ENCODE results near the gene GPM6B.

Gene GPM6B

DNA sequence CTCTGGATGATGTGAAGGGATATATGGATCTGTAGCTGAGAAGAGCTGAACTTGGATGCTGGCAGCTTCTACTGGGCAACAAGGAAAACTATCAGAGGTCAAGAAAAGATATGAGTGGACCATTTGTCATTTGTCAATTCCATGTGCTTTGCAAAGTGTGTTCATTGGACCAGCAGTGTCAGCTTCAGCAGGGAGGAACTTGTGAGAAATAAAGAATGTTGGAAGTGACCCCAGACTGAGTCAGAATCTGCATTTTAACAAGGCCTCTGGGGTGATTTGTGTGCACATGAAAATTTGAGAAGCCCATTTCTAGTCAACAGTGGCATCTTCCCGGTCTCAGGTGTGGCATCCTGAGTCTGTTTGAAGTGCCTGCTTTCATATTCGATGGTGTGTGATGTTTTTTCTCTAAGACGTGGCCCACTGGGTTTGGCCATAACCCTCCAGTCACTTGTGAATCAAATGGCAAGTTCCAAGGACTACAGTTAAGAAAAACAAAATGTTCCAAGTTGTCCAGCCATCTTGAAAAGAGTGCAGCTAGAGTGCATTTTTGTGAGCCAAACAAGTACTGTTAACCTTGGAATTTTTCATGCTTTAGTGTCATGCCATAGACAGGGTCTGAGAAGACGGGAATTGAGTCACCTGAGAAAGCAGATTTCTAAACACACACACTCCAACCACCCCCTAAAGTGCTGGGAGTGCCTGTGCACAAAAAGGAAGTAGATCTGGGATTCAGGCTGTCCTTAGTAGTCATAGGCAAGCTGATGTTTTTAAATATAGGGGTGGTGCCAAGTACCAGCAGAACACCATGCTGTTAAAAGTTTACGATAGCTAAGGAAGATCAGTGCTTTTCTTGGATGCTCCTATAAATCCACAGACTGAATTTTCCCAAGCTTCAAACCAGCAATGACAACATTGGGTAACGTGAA is 26.4 kb downstream of the GPM6B start:
- no peak for TF ChIP-seq TAF1 (IDR thresholded peaks at IDR 0.05; ENCODE audit: borderline replicate concordance, low read depth, low read length)
- TF ChIP-seq POLR2AphosphoS5 (IDR thresholded peaks at IDR 0.05; ENCODE audit: low read depth, low read length) = no peak
- no peak for TF ChIP-seq POLR2A (IDR thresholded peaks at IDR 0.05; ENCODE audit: low read depth, low read length)
- DNase-seq (ENCODE audit: insufficient read length) (no peak), FAIRE-seq (no peak)

GRCh38 chrX:13786048-13786447 is 30.8 kb downstream of the GPM6B start:
- TF ChIP-seq TAF1 (IDR thresholded peaks at IDR 0.05; ENCODE audit: borderline replicate concordance, low read depth, low read length) (no peak), POLR2AphosphoS5 (IDR thresholded peaks at IDR 0.05; ENCODE audit: low read depth, low read length) (no peak), POLR2A (IDR thresholded peaks at IDR 0.05; ENCODE audit: low read depth, low read length) (no peak)
- no peak for FAIRE-seq

GRCh38 chrX:13780868-13781427 is 35.9 kb downstream of the GPM6B start:
- FAIRE-seq = no peak
- TF ChIP-seq TAF1 (IDR thresholded peaks at IDR 0.05; ENCODE audit: borderline replicate concordance, low read depth, low read length) (no peak), POLR2A (IDR thresholded peaks at IDR 0.05; ENCODE audit: low read depth, low read length) (no peak), POLR2AphosphoS5 (IDR thresholded peaks at IDR 0.05; ENCODE audit: low read depth, low read length) (no peak)
- DNase-seq (ENCODE audit: insufficient read length) = no peak

More at GRCh38 chrX:13786048-13786447, 30.8 kb downstream of the GPM6B start:
- DNase-seq (ENCODE audit: insufficient read length) = no peak

DNA sequence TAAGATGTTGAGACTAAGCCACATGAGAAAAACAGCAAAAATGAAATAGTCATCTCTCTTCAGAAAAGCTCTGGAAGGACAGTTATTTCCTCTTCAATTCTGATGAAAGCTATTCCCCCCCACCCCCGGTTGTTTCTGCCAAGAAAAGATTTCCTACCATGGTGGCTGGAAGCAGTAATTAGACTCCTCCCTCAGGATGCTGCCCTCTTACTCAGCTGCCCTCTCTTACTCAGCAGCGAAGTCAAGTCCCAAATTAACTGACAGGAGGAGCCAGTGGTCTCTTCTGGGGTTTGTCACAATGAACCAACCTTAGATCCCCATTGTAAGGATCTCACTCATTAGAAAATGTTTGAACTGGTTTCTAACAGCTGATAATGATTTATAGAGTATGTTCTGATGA is 38.0 kb downstream of the GPM6B start:
- FAIRE-seq = no peak
- DNase-seq (ENCODE audit: insufficient read length) = no peak
- TF ChIP-seq POLR2AphosphoS5 (IDR thresholded peaks at IDR 0.05; ENCODE audit: low read depth, low read length) (no peak), TAF1 (IDR thresholded peaks at IDR 0.05; ENCODE audit: borderline replicate concordance, low read depth, low read length) (no peak), POLR2A (IDR thresholded peaks at IDR 0.05; ENCODE audit: low read depth, low read length) (no peak)

DNA sequence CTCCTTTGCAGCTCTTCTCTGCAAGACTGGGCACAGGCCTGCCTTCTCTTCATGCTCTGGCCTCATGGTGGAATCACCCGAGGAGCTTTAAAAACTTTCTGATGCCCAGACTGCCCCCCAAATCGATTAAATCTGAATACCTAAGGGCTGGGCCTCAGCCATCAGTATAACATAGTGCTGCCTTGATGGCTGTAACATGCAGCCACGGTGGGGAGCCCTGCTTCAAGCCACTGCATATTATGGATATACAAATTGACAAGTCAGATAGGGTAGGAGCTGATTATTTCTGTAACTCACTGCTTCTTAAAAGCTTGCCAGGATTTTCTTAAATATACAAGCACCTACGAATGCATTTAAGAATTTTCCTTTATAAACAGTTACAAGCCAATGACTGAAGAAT is 40.5 kb downstream of the GPM6B start:
- TF ChIP-seq POLR2AphosphoS5 (IDR thresholded peaks at IDR 0.05; ENCODE audit: low read depth, low read length) = no peak
- TF ChIP-seq POLR2A (IDR thresholded peaks at IDR 0.05; ENCODE audit: low read depth, low read length) = no peak
- no peak for TF ChIP-seq TAF1 (IDR thresholded peaks at IDR 0.05; ENCODE audit: borderline replicate concordance, low read depth, low read length)
- FAIRE-seq (peak; percentile 17), DNase-seq (ENCODE audit: insufficient read length) (no peak)

DNA sequence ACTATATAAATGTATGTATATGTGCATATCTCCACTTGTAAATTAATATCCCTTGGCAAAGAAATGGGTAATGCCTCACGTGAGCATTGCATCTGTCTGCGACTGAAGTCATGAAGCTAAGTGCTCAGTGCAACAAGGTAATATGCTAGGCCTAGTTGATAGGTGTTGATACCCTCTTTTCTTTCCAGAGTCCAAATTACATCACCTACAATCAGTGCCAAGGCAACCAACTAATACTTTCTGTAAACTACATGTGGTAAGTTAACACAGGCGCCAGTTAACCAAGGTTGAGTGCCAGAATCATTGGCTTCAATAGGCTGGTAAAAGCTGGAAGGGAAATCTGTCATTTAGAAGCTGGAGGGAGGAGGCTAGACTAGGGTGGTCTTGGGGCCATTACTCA is 41.1 kb downstream of the GPM6B start:
- no peak for DNase-seq (ENCODE audit: insufficient read length)
- TF ChIP-seq POLR2A (IDR thresholded peaks at IDR 0.05; ENCODE audit: low read depth, low read length) (no peak), TAF1 (IDR thresholded peaks at IDR 0.05; ENCODE audit: borderline replicate concordance, low read depth, low read length) (no peak), POLR2AphosphoS5 (IDR thresholded peaks at IDR 0.05; ENCODE audit: low read depth, low read length) (no peak)
- FAIRE-seq = no peak

- FAIRE-seq = peak; percentile 24
- DNase-seq (ENCODE audit: insufficient read length) = no peak
These were observed 42.2 kb downstream of the GPM6B start for GRCh38 chrX:13774696-13775095.

DNA sequence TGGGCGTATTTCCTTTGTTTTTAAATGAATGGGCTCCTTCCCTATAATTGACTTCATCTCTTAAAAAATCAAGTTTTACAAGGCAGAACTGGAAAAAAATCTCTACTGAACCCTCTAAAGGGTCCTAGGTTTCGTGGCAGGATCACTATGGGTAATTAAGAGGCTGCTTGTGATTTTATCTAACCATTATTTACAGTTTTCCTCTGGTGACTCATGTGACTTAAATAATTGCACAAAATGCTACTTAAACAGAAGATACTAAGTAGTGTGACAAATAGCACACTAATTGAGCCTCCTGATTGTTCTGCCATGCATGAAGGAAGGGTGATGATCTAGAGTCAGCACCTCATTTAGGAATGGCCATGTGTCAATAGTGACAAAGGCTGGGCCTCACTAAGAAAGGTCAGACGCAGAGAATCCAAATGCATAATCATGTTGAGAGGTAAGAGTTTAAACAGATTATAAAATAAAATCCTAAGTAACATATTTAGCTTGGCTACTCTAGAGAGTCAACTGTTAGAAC is 46.8 kb downstream of the GPM6B start:
- TF ChIP-seq POLR2A (IDR thresholded peaks at IDR 0.05; ENCODE audit: low read depth, low read length) (no peak), POLR2AphosphoS5 (IDR thresholded peaks at IDR 0.05; ENCODE audit: low read depth, low read length) (no peak), TAF1 (IDR thresholded peaks at IDR 0.05; ENCODE audit: borderline replicate concordance, low read depth, low read length) (no peak)
- DNase-seq (ENCODE audit: insufficient read length) (no peak), FAIRE-seq (peak; percentile 46)

More at GRCh38 chrX:13774696-13775095, 42.2 kb downstream of the GPM6B start:
- TF ChIP-seq TAF1 (IDR thresholded peaks at IDR 0.05; ENCODE audit: borderline replicate concordance, low read depth, low read length) = no peak
- no peak for TF ChIP-seq POLR2A (IDR thresholded peaks at IDR 0.05; ENCODE audit: low read depth, low read length)
- no peak for TF ChIP-seq POLR2AphosphoS5 (IDR thresholded peaks at IDR 0.05; ENCODE audit: low read depth, low read length)

GRCh38 chrX:13768939-13769338 is 48.0 kb downstream of the GPM6B start:
- TF ChIP-seq TAF1 (IDR thresholded peaks at IDR 0.05; ENCODE audit: borderline replicate concordance, low read depth, low read length) (no peak), POLR2AphosphoS5 (IDR thresholded peaks at IDR 0.05; ENCODE audit: low read depth, low read length) (no peak)
- FAIRE-seq (no peak), DNase-seq (ENCODE audit: insufficient read length) (no peak)

DNA sequence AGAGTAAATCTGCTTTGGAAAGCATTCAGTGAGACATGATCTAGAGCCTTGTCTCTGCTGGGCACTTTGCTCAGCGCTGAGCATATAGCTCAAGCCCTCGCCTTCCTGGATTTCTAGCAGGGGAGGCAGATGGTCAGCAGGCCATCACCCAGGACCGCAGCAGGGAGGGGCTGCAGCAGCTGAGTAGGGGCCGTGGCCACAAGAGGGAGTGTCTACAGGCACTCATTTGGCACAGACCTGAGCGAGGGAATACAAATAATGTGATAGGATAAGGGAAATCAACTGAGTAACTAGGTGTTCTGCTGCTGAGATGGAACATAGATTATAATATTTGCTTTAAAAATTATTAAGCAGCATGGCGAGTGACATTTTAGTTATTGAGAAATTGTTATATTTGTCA is 52.1 kb downstream of the GPM6B start:
- DNase-seq (ENCODE audit: insufficient read length) = no peak
- TF ChIP-seq TAF1 (IDR thresholded peaks at IDR 0.05; ENCODE audit: borderline replicate concordance, low read depth, low read length) = no peak
- no peak for TF ChIP-seq POLR2AphosphoS5 (IDR thresholded peaks at IDR 0.05; ENCODE audit: low read depth, low read length)
- no peak for TF ChIP-seq POLR2A (IDR thresholded peaks at IDR 0.05; ENCODE audit: low read depth, low read length)
- FAIRE-seq = no peak

DNA sequence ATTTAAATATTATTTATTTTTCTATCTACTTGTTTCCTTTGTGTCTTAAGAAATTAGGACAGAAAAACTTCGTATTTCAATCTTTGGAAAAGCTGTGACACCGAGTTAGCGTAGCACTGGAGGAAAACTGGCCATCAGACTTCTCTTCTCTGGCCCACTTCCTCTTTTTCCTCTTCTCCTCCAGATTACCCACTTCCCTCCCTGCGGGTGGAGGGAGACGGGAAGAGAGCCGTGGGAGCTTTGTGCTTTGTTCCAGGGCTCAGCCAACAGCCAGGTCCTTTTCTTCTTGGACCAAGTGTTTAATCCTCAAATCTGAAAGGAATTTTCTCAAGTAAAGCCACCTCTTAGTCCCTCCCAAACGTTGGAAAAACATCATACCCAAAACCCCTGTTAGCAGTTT is 52.6 kb downstream of the GPM6B start:
- DNase-seq (ENCODE audit: insufficient read length) (no peak), FAIRE-seq (no peak)
- TF ChIP-seq TAF1 (IDR thresholded peaks at IDR 0.05; ENCODE audit: borderline replicate concordance, low read depth, low read length) = no peak
- TF ChIP-seq POLR2AphosphoS5 (IDR thresholded peaks at IDR 0.05; ENCODE audit: low read depth, low read length) = no peak
- no peak for TF ChIP-seq POLR2A (IDR thresholded peaks at IDR 0.05; ENCODE audit: low read depth, low read length)
